ENCODE data around the gene HSD17B11. TPM values are rescaled to one million over a fixed set of nuclear protein-coding genes. Genes with fewer than 3 reads are reported as not detected.

HSD17B11 gene
- total RNA-seq, result 100 to 1,000 TPM; 142 to 252 (median 250) TPM
- long read RNA-seq, donor 1, transcript HSD17B11-201 (7 exons, 1,885 nt), result major isoform, 221 of 239 reads
- long read RNA-seq, donor 1, partial matches to known transcripts, result 2 of 239 reads
- long read RNA-seq, donor 1, other reads (novel, unspliced or antisense), result 14 of 239 reads
- long read RNA-seq, donor 2, transcript HSD17B11-201 (7 exons, 1,885 nt), result major isoform, 399 of 440 reads
- long read RNA-seq, donor 2, partial matches to known transcripts, result 16 of 440 reads
- long read RNA-seq, donor 2, other reads (novel, unspliced or antisense), result 21 of 440 reads

DNA sequence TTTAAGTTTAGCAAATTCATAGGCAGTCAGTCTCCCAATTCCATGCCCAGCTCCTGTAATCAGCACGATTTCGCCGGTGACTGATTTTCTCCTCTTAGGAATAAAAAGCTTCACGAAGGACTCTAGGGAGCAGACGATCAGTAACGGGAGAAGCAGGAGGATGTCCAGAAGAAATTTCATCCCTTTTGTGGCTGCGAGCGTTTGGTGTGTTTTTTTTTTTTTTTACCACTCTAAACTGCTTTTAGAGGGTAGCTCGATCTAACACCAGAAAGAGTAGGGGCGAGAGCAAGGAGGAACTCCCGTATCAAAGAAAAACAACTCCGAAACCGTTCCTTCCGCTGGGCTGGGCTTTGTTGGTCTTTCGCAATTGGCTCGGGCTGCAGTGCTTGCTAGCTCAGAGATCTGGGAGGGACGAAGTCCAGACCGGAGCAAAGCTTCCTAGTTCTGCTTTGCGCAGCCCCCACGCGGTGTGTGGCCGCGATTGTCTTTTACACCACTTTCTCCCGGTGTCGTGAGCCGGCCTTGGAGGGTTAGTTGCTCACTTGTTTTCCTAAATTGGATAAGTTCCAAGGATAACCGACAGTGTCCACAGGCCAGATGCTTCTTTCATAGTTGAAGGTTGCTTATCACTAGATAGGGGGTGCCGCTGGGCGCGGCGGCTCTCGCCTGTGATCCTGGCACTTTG, at the start of gene HSD17B11:
Gene HSD17B11 (minus strand): TSS at position 298 of the 685 bp plus-strand sequence. CDS start 118 bp downstream, at position 180.
- TF ChIP-seq, protein P1, sequence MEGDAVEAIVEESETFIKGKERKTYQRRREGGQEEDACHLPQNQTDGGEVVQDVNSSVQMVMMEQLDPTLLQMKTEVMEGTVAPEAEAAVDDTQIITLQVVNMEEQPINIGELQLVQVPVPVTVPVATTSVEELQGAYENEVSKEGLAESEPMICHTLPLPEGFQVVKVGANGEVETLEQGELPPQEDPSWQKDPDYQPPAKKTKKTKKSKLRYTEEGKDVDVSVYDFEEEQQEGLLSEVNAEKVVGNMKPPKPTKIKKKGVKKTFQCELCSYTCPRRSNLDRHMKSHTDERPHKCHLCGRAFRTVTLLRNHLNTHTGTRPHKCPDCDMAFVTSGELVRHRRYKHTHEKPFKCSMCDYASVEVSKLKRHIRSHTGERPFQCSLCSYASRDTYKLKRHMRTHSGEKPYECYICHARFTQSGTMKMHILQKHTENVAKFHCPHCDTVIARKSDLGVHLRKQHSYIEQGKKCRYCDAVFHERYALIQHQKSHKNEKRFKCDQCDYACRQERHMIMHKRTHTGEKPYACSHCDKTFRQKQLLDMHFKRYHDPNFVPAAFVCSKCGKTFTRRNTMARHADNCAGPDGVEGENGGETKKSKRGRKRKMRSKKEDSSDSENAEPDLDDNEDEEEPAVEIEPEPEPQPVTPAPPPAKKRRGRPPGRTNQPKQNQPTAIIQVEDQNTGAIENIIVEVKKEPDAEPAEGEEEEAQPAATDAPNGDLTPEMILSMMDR (IDR thresholded peaks at IDR 0.05), result no peak
- peaks cover 3% of the 10 kb centered on the region for H3K36me3 ChIP-seq (ENCODE audit: low read depth)
- no peaks in the 10 kb centered on the region for H3K9me3 ChIP-seq
- peak within 1 kb of the TSS; percentile 58 for H3K4me3 ChIP-seq
- H3K4me1 ChIP-seq (ENCODE audit: low read depth), result peaks cover 10% of the 10 kb centered on the region
- peak; percentile 92 to 95 (median 95) for DNase-seq
- peak; percentile 97 for ATAC-seq
- intact Hi-C loops (cut with DNase I, micrococcal nuclease), result no loop called here

- no peak overlapping the region for H3K4me3 ChIP-seq
- ATAC-seq, result no peak
- H3K36me3 ChIP-seq (ENCODE audit: low read depth), result no peaks in the 10 kb centered on the region
- DNase-seq, result no peak
- intact Hi-C loops (cut with DNase I, micrococcal nuclease), result no loop called here
- TF ChIP-seq, protein P1 (IDR thresholded peaks at IDR 0.05), result no peak
- no peaks in the 10 kb centered on the region for H3K4me1 ChIP-seq (ENCODE audit: low read depth)
- no peaks in the 10 kb centered on the region for H3K9me3 ChIP-seq
Measured at GRCh38 chr4:87433342-87433741, 42.4 kb upstream of the HSD17B11 start.

GRCh38 chr4:87430038-87430437, 39.0 kb upstream of the HSD17B11 start:
- H3K36me3 ChIP-seq (ENCODE audit: low read depth), result no peaks in the 10 kb centered on the region
- no peak overlapping the region for H3K4me3 ChIP-seq
- no peak for ATAC-seq
- no peak for DNase-seq
- H3K4me1 ChIP-seq (ENCODE audit: low read depth), result no peaks in the 10 kb centered on the region
- no peaks in the 10 kb centered on the region for H3K9me3 ChIP-seq
- intact Hi-C loops (cut with DNase I, micrococcal nuclease), result no loop called here
- TF ChIP-seq, protein P1 (IDR thresholded peaks at IDR 0.05), result no peak

DNA sequence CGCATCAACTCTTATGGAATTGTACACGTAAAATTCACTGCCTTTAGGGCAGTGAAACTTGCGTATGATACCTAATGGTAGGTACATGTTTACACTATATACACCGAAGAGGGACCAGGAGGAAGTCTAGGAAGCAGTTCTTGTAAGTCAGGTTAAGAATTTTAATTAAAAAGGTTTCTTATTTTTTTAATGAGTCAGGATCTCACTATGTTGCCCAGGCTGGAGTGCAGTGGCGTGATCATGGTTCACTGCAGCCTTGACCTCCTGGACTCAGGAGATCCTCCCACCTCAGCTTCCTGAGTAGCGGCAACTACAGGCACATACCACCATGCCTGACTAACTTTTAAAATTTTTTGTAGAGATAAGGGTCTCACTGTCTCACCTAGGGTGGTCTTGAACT, 38.0 kb upstream of the HSD17B11 start:
- Histone ChIP-seq H3K4me3 (no peak overlapping the region), H3K9me3 (no peaks in the 10 kb centered on the region), H3K36me3 (ENCODE audit: low read depth) (no peaks in the 10 kb centered on the region), H3K4me1 (ENCODE audit: low read depth) (peaks cover 3% of the 10 kb centered on the region)
- DNase-seq (no peak), ATAC-seq (no peak)
- TF ChIP-seq, protein P1 (IDR thresholded peaks at IDR 0.05), result no peak
- intact Hi-C loops (cut with DNase I, micrococcal nuclease), result no loop called here

GRCh38 chr4:87427518-87427868, 36.5 kb upstream of the HSD17B11 start:
- intact Hi-C loops (cut with DNase I, micrococcal nuclease), result no loop called here
- DNase-seq (no peak), ATAC-seq (no peak)
- H3K36me3 ChIP-seq (ENCODE audit: low read depth), result no peaks in the 10 kb centered on the region
- no peaks in the 10 kb centered on the region for H3K9me3 ChIP-seq
- peaks cover 8% of the 10 kb centered on the region for H3K4me1 ChIP-seq (ENCODE audit: low read depth)
- TF ChIP-seq, protein P1 (IDR thresholded peaks at IDR 0.05), result no peak
- H3K4me3 ChIP-seq, result no peak overlapping the region
